ENCODE data around the gene BBS7.

GRCh38 chr4:121861426-121861825 is 8.8 kb downstream of the BBS7 start:
- TF ChIP-seq EZH2 (IDR thresholded peaks at IDR 0.05) (no peak), POLR2AphosphoS5 (IDR thresholded peaks at IDR 0.05; ENCODE audit: borderline replicate concordance, low read depth, low read length) (no peak)
